GM21515 (cell line): ENCODE data around the gene ELOF1.
"Not testable (repeated sequence)": the region's sequence is repeated elsewhere in the genome, so short reads cannot be mapped to it uniquely, and the experiment has no call there.

Experiments used
- ATAC-seq: cut with Tn5 transposase; IDR thresholded peaks from one replicate; pipeline ENCODE4 v1.9.1; 2021; ENCODE audit not compliant: unreplicated experiment

Gene ELOF1

DNA sequence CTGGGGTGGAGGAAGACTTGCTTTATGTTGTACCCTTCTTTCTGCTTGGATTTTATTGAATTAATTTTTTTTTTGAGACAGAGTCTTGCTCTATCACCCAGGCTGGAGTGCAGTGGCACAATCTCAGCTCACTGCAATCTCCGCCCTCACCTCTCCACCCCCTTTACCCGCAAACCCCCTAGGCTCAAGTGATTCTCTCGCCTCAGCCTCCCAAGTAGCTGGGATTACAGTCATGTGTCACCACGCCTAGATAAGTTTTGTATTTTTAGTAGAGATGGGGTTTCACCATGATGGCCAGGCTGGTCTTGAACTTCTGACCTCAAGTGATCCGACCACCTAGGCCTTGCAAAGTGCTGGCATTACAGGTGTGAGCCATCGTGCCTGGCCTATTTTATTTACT, 14.3 kb upstream of the ELOF1 start:
- not testable (repeated sequence) for ATAC-seq

DNA sequence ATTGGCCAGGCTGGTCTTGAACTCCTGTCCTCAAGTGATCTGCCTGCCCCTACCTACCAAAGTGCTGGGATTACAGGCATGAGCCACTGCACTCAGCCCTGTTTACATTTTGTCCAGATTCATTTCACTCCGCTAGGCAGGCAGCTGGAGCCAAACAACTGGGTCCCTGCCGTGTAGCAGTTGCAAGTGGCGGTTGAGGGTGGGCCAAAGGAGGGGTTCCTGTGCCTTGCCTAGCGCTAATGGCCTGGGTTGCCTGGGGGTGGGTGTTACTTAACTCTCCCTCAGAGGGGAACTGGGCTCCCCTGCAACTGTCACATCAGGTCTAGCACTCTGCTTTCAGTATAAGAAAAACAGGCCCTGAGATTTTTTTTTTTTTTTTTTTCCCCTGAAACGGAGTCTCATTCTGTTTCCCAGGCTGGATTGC, 11.0 kb upstream of the ELOF1 start:
- no peak for ATAC-seq

GRCh38 chr19:11566164-11566563, 7.1 kb upstream of the ELOF1 start:
- no peak for ATAC-seq

DNA sequence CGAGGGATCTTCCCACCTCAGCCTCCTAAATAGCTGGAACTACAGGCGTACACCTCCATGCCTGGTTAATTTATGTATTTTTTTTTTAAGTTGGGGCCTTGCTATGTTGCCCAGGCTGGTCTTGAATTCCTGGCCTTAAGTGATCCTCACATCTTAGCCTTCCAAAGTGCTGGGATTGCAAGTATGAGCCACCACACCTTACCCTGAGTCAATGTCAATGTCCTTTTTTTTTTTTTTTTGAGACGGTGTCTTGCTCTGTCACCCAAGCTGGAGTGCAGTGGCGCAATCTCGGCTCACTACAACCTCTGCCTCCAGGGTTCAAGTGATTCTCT, 6.6 kb upstream of the ELOF1 start:
- ATAC-seq = not testable (repeated sequence)

- ATAC-seq = not testable (repeated sequence)
Measured at GRCh38 chr19:11564082-11564807, 5.2 kb upstream of the ELOF1 start.

- no peak for ATAC-seq
Measured at GRCh38 chr19:11563532-11563931, 4.5 kb upstream of the ELOF1 start.

DNA sequence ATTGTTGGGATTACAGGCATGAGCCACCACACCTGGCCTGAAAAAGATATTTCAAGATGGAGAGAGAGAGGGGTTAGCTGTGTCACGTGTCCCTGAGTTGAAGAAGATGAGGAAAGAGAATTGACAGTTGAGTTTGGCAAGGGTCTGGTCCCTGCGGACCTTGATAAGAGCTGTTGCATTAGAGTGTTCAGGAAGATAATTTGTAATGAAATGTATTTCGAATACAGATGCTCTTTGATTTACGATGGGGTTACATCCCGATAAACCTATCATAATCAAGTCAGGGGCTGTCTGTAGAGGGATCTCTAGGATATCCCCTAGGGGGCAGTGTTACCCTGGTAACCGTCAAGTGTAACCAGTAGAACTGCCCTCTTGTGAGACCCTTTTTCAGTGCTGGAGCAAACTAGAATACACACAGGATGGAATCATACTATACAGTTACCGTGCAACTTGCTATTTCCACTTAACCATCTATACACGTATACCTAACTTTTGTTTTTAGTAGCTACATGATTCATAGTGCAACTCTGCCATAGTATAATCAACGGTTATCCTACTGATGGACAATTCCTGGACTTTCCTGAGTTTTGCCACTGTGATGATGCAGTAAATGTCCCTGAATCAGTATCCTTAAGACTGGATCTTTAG, 1.5 kb upstream of the ELOF1 start:
- no peak for ATAC-seq

GRCh38 chr19:11556634-11557420, 2.2 kb downstream of the ELOF1 start:
- ATAC-seq = no peak

- ATAC-seq = no peak
Measured at GRCh38 chr19:11555246-11555645, 3.8 kb downstream of the ELOF1 start.

- ATAC-seq = no peak
Measured at GRCh38 chr19:11554160-11554559, 4.9 kb downstream of the ELOF1 start.

- no peak for ATAC-seq
Measured at GRCh38 chr19:11552666-11553372, 6.2 kb downstream of the ELOF1 start.

GRCh38 chr19:11551603-11552235, 7.3 kb downstream of the ELOF1 start:
- ATAC-seq = no peak

GRCh38 chr19:11550265-11550664, 8.8 kb downstream of the ELOF1 start:
- ATAC-seq = no peak

- no peak for ATAC-seq
Measured at GRCh38 chr19:11549386-11549953, 9.6 kb downstream of the ELOF1 start.

- no peak for ATAC-seq
Measured at GRCh38 chr19:11547929-11548700, 10.9 kb downstream of the ELOF1 start.

DNA sequence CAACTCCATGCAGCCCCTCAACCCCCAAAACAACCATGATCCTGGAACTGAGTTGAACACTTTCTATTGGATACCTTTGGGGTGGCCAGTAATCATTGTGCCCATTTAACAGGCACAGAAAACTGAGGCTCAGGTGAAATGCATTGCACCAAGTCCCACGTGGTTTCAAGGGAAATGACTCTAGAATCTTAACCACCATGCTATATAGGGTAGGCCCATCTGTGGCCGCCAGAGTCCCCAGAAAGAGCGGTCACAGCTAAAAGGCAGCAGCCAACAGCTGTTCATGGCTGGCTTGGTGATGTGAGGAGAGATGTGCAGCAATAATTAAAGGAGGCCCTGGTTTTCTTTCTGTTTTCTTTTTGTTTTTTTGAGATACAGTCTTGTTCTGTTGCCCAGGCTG, 17.8 kb downstream of the ELOF1 start:
- no peak for ATAC-seq

DNA sequence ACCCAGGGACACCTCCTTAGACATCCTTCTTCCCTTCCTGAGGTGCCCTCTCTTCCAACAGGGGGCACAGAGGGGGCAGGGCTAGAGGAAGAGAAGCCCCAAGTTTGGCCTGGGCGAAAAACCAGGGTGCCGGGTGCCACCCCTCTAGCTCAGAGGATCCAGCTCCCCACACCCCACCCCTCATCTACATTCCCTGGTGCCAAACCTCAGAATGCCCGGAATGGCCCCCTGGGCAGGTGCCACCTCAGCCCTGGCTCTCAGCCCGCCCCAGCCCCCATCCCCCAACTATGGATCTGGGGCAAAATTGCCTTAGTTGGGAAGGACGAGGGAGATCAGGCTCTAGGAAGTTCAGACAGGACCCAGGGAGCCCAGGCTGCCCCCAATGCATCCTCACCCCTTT, 18.4 kb downstream of the ELOF1 start:
- ATAC-seq = no peak

DNA sequence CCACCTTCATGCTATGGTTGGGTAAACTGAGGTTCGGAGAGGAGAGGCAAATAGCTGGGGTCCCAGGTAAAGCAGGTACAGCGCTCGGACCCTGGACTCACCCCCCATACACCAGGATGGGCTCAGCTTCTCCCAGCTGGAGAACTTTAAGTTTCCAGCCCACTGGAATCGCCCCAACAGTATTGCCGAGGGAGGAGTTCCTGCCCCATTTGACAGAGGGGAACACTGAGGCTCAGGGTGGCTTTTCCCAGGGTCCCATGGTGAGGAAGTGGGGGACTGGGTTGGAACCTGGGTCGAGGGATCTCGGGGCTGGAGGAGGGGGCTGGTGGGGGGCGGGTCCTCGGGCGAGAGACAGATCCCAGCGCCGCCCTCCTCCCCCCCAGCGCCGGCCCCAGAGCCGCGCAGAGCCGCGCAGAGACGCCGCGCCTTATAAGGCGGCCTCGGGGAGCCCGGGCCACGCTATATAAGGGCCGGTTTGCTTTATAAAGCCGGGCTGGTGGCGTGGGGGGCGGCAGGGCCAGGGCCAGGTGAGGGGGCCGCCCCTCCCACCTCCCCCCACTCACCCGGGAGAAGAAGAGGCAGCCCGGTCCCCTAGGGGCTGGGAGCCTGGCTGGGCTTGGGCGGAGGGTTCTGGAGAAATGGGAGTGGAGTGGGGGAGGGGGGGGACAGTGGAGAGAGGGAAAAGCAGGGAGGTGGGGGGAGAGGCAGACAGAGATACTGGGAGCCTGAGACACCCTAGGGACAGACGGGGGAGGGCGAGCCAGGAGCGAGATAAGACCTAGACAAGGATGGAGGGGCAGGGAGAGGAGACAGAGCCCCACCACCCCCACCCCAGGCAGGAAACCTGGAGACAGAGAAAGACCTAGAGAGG, 19.3 kb downstream of the ELOF1 start:
- no peak for ATAC-seq
